Liver (tissue), 3 donors: ENCODE measurements around the gene NUP153.

Source experiments
- EGR1 ChIP-seq, 2 donors: IDR thresholded peaks; 2 replicates each; pipeline ENCODE4 v1.6.1; 2016 to 2018; ENCODE audit warnings: antibody characterized with exemption in 2 of 2, low read depth in 2 of 2
- HNF4A ChIP-seq, 2 donors: conservative IDR thresholded peaks; 2 replicates each; pipeline ENCODE4 v1.6.1; 2016; ENCODE audit warnings: antibody characterized with exemption in 2 of 2, mild to moderate bottlenecking in 2 of 2
- JUND ChIP-seq, 2 donors: IDR thresholded peaks; 2 replicates each; pipeline ENCODE4 v1.6.1; 2016; ENCODE audit warnings: antibody characterized with exemption in 2 of 2
- NR2F2 ChIP-seq: IDR thresholded peaks from 2 replicates; pipeline ENCODE4 v1.6.1; 2016; ENCODE audit warnings: antibody characterized with exemption
- RAD21 ChIP-seq, 2 donors: IDR thresholded peaks; 2 replicates each; pipeline ENCODE4 v1.6.1; 2016; ENCODE audit warnings: antibody characterized with exemption in 2 of 2, mild to moderate bottlenecking in 2 of 2
- SP1 ChIP-seq: IDR thresholded peaks from 2 replicates; pipeline ENCODE4 v1.6.1; 2018; ENCODE audit warnings: antibody characterized with exemption, mild to moderate bottlenecking
- TAF1 ChIP-seq: conservative IDR thresholded peaks from 2 replicates; pipeline ENCODE4 v1.6.1; 2016; ENCODE audit warnings: antibody characterized with exemption, mild to moderate bottlenecking
- TF ChIP-seq, protein P1 (sequence below): fragments of 150-350 bp; IDR thresholded peaks from 2 replicates; pipeline ENCODE4 v1.5.1; 2017; ENCODE audit warnings: improper control_type of control experiment, low read depth, low read length; ENCODE audit not compliant: missing input control
- TF ChIP-seq, protein P2 (sequence below): IDR thresholded peaks from 2 replicates; pipeline ENCODE4 v1.6.1; 2016; ENCODE audit warnings: antibody characterized with exemption
- TF ChIP-seq, protein P3 (sequence below): IDR thresholded peaks from 2 replicates; pipeline ENCODE4 v1.6.1; 2016; ENCODE audit warnings: antibody characterized with exemption
- donor health status: healthy.
- donor health status: healthy.

DNA sequence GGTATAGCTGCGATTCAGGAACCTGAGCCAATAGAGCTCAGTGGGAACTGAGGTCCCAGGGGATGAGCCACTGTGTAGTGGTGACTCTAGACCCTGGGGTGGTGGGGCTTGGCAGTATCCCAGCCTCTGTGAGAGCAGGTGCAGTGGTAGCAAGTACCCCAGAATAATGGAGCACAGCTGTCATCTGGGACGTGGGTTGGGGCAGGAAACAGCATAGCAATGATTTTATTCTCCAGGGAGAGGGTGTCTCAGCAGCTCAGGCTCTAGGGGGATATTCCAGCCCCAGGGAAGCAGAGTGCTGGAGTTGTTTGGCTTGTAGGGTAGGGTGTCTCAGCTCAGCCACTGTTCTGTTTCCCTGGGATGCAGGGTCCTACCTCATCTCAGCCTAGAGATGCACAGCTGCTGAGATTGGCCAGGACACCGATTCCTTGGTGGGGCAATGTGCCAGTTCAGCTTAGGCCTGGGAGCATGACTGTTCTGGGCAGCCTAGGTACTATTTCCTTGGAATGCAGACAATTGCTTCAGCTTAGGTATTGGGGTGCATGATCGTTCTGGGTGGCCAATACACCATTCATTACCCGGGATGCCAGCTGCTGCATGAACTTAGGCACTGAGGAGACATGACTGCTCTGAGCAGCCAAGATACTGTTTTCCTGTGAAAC lies 34.0 kb upstream of the NUP153 start:
- TF ChIP-seq, protein P1, sequence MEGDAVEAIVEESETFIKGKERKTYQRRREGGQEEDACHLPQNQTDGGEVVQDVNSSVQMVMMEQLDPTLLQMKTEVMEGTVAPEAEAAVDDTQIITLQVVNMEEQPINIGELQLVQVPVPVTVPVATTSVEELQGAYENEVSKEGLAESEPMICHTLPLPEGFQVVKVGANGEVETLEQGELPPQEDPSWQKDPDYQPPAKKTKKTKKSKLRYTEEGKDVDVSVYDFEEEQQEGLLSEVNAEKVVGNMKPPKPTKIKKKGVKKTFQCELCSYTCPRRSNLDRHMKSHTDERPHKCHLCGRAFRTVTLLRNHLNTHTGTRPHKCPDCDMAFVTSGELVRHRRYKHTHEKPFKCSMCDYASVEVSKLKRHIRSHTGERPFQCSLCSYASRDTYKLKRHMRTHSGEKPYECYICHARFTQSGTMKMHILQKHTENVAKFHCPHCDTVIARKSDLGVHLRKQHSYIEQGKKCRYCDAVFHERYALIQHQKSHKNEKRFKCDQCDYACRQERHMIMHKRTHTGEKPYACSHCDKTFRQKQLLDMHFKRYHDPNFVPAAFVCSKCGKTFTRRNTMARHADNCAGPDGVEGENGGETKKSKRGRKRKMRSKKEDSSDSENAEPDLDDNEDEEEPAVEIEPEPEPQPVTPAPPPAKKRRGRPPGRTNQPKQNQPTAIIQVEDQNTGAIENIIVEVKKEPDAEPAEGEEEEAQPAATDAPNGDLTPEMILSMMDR: no peak
- TF ChIP-seq, protein P2, sequence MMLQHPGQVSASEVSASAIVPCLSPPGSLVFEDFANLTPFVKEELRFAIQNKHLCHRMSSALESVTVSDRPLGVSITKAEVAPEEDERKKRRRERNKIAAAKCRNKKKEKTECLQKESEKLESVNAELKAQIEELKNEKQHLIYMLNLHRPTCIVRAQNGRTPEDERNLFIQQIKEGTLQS: no peak
- TF ChIP-seq TAF1: no peak
- no peak for TF ChIP-seq JUND (IDR thresholded peaks at IDR 0.05)
- TF ChIP-seq EGR1 (IDR thresholded peaks at IDR 0.05; ENCODE audit: low read depth in 2 of 2): no peak
- no peak for TF ChIP-seq NR2F2
- TF ChIP-seq HNF4A (conservative IDR thresholded peaks at IDR 0.05): no peak
- TF ChIP-seq SP1: no peak
- TF ChIP-seq RAD21 (IDR thresholded peaks at IDR 0.05): no peak
- TF ChIP-seq, protein P3, sequence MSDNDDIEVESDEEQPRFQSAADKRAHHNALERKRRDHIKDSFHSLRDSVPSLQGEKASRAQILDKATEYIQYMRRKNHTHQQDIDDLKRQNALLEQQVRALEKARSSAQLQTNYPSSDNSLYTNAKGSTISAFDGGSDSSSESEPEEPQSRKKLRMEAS: no peak
